IPS-18c (cell line): Measurements from ENCODE around the gene LRRC1.

Experiments
- H3K4me3 ChIP-seq: 2 replicates; pipeline ENCODE4 v1.7.0; 2013; ENCODE audit warnings: low read depth, mild to moderate bottlenecking, low read length, moderate library complexity; ENCODE audit not compliant: insufficient read depth
- H3K9me3 ChIP-seq: one replicate; pipeline ENCODE4 v1.6.1; 2013; ENCODE audit warnings: mild to moderate bottlenecking, low read length, moderate library complexity; ENCODE audit not compliant: control insufficient read depth, insufficient read depth

LRRC1 gene

GRCh38 chr6:53828966-53829697 is 34.3 kb downstream of the LRRC1 start:
- H3K4me3 ChIP-seq: no peak overlapping the region
- no peaks in the 10 kb centered on the region for H3K9me3 ChIP-seq

GRCh38 chr6:53829698-53830221 is 35.0 kb downstream of the LRRC1 start:
- no peak overlapping the region for H3K4me3 ChIP-seq
- H3K9me3 ChIP-seq: no peaks in the 10 kb centered on the region

- Histone ChIP-seq H3K9me3 (no peaks in the 10 kb centered on the region), H3K4me3 (no peak overlapping the region)
Observed at GRCh38 chr6:53830366-53830765, 35.6 kb downstream of the LRRC1 start.

GRCh38 chr6:53831081-53831869 is 36.5 kb downstream of the LRRC1 start:
- Histone ChIP-seq H3K4me3 (no peak overlapping the region), H3K9me3 (no peaks in the 10 kb centered on the region)

GRCh38 chr6:53831936-53832660 is 37.3 kb downstream of the LRRC1 start:
- no peaks in the 10 kb centered on the region for H3K9me3 ChIP-seq
- H3K4me3 ChIP-seq: no peak overlapping the region

- no peaks in the 10 kb centered on the region for H3K9me3 ChIP-seq
- no peak overlapping the region for H3K4me3 ChIP-seq
Observed at GRCh38 chr6:53833155-53833554, 38.4 kb downstream of the LRRC1 start.

- Histone ChIP-seq H3K4me3 (no peak overlapping the region), H3K9me3 (no peaks in the 10 kb centered on the region)
Observed at GRCh38 chr6:53834132-53834531, 39.3 kb downstream of the LRRC1 start.

- Histone ChIP-seq H3K4me3 (no peak overlapping the region), H3K9me3 (no peaks in the 10 kb centered on the region)
Observed at GRCh38 chr6:53837865-53838769, 43.3 kb downstream of the LRRC1 start.

- H3K4me3 ChIP-seq: no peak overlapping the region
- H3K9me3 ChIP-seq: no peaks in the 10 kb centered on the region
Observed at GRCh38 chr6:53840027-53840426, 45.2 kb downstream of the LRRC1 start.

GRCh38 chr6:53845280-53846195 is 50.7 kb downstream of the LRRC1 start:
- H3K4me3 ChIP-seq: no peak overlapping the region
- H3K9me3 ChIP-seq: no peaks in the 10 kb centered on the region

GRCh38 chr6:53846250-53846649 is 51.4 kb downstream of the LRRC1 start:
- H3K4me3 ChIP-seq: no peak overlapping the region
- no peaks in the 10 kb centered on the region for H3K9me3 ChIP-seq

- Histone ChIP-seq H3K9me3 (no peaks in the 10 kb centered on the region), H3K4me3 (no peak overlapping the region)
Observed at GRCh38 chr6:53847796-53848314, 53.0 kb downstream of the LRRC1 start.

GRCh38 chr6:53850527-53850926 is 55.7 kb downstream of the LRRC1 start:
- Histone ChIP-seq H3K4me3 (no peak overlapping the region), H3K9me3 (no peaks in the 10 kb centered on the region)

GRCh38 chr6:53851561-53851960 is 56.8 kb downstream of the LRRC1 start:
- H3K9me3 ChIP-seq: no peaks in the 10 kb centered on the region
- H3K4me3 ChIP-seq: no peak overlapping the region

GRCh38 chr6:53852805-53853204 is 58.0 kb downstream of the LRRC1 start:
- no peaks in the 10 kb centered on the region for H3K9me3 ChIP-seq
- no peak overlapping the region for H3K4me3 ChIP-seq
